HG02884 (cell line): ENCODE data around the gene STIP1.

Experiments
- ATAC-seq: cut with Tn5 transposase; IDR thresholded peaks from one replicate; pipeline ENCODE4 v1.9.1; 2021; ENCODE audit warnings: mild to moderate bottlenecking, moderate library complexity; ENCODE audit not compliant: unreplicated experiment

Gene STIP1

GRCh38 chr11:64248578-64248977, 62.6 kb downstream of the STIP1 start:
- no peak for ATAC-seq

- ATAC-seq: no peak
Measured at GRCh38 chr11:64249038-64249437, 63.1 kb downstream of the STIP1 start.

DNA sequence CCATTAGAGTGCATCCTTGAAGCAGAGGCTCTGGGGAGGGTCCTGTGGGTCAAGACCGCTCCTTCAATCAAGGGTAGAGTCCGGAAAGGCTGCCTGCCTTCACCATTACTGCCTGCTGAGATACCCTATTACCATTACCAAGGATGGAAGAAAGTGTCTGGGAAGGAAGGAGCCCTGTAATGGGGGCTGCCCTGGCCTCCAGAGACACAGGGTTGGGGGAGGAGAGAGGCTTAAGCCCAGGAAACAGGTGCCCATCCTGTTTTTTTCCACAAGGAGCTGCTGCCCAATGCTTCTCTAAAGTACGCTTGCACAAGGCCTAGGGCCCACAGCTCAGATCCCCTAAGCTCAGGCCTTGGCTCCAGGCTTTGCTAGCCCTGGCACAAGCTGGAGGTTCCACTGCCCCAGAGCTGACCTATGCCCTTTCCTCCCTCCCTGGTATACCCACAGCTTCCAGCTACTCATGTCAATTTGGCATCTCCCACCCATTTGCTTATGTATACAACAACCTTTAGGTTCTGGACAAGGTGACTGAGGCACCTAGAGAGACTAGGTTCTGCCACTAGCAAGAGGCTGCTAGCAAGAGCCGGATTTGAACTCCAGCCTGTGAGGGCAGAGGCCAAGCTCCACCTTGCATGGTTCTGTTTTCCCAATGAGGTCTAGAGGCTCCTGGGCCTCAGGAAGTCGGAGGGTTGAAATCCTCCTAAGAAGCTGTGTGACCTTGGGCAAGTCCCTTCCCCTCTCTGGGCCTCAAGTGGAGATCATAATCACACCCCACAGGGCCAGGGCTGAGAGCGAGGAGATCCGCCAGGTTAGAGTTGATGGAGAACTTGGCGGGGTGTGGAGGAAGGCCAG, 63.8 kb downstream of the STIP1 start:
- ATAC-seq: no peak

GRCh38 chr11:64250415-64251015, 64.5 kb downstream of the STIP1 start:
- no peak for ATAC-seq

- no peak for ATAC-seq
Measured at GRCh38 chr11:64251016-64251752, 65.2 kb downstream of the STIP1 start, which contains the start of gene PLCB3. PLCB3 (plus strand) TSS chr11:64251530; CDS start chr11:64251650, 120 bp downstream.

DNA sequence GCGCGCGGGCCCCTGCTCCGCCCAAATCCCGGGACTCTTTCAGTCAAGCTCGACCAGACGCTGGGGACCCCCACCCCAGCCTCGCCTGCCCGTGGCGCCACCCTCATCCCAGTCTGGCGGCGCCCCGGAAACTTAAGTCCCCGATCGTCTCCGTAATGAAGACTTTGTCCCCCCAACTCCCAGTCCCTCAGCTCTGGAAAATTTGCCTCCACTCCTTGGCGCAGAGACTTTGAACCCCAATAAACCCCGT, 65.7 kb downstream of the STIP1 start:
- no peak for ATAC-seq

- ATAC-seq: no peak
Measured at GRCh38 chr11:64252003-64252872, 66.3 kb downstream of the STIP1 start.

GRCh38 chr11:64253043-64253442, 67.1 kb downstream of the STIP1 start:
- no peak for ATAC-seq

DNA sequence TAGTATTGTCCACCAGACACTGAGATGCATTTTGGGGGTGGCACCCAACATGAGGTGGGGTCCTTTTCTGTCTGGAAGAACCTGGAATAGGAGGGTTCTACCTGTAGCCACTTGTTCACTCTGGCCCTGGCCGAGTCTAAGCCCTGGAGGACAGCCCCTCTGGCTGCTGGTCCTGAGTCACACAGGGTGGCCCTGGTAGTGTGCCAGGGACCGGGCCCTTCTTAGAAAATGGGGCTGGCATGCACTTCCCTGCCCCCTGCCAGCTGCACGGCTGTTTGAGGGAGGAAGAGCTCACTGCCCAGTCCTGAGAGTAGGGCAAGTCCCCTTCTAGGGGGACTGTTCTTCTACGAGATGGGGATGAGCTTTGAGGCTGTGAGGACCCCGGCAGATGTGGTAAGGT, 67.5 kb downstream of the STIP1 start:
- no peak for ATAC-seq
